Amniotic epithelial cell (primary cell): ENCODE results near the gene ACTR8.

Source experiments
- DNase-seq: peaks from one replicate; pipeline ENCODE4 v3.0.0-alpha.2; 2010; ENCODE audit warnings: low read depth

Gene ACTR8

DNA sequence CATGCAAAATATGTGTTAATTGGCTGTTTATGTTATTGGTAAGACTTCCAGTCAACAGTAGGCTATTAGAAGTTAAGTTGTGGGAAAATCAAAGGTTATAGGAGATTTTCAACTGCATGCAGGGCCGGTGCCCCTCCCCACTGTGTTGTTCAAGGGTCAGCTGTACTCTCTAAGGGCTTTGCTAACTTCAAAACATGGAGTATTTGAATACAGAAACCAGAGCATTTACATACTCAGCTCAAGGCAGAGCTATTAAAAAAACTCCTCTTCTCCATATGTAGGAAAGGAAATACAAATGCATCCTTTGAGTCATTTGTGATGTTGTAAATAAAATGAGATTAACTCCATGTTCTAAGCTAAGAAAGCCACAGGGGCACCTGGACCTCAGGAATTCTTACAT lies 18.8 kb downstream of the ACTR8 start:
- DNase-seq = no peak

DNA sequence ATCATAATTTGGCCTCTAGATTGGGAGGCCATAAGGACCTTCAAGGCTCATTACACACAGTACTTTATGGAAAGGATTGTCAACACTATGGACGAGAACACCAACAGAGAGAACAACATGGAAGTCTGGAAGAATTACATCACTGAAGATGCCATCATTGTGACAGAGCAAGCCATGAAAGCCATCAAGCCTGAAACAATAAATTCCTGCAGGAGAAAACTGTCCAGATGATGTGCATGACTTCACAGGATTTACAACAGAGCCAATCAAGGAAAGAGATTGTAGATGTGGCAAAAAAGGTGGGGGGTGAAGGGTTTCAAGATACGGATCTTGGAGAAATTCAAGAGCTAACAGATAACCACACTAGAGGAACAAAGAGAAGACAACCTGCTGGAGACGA lies 19.7 kb downstream of the ACTR8 start:
- DNase-seq = no peak

GRCh38 chr3:53860196-53860595 lies 21.8 kb downstream of the ACTR8 start:
- DNase-seq = no peak

- DNase-seq = no peak
These were observed 22.8 kb downstream of the ACTR8 start for GRCh38 chr3:53859178-53859577.

- DNase-seq = no peak
These were observed 23.7 kb downstream of the ACTR8 start for GRCh38 chr3:53858096-53858741.

- DNase-seq = no peak
These were observed 25.0 kb downstream of the ACTR8 start for GRCh38 chr3:53856964-53857363.

GRCh38 chr3:53850895-53851294 lies 31.1 kb downstream of the ACTR8 start:
- peak; percentile 54 for DNase-seq

- DNase-seq = no peak
These were observed 32.0 kb downstream of the ACTR8 start for GRCh38 chr3:53849916-53850315.

DNA sequence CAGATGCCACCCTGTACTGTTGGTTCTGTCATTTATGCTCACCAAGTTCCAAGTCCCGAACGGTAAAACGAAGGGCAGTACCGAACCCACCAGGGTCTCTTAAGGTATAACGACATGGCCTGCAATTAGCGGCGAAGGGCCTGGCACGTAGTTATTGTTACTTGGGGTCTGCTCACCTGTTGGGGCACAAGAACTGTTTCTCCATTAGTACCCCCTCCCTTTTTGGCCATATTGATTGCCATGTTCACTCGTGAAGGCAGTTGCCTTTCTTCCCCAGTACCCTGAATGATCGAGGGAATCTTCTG lies 35.1 kb downstream of the ACTR8 start:
- DNase-seq = no peak

DNA sequence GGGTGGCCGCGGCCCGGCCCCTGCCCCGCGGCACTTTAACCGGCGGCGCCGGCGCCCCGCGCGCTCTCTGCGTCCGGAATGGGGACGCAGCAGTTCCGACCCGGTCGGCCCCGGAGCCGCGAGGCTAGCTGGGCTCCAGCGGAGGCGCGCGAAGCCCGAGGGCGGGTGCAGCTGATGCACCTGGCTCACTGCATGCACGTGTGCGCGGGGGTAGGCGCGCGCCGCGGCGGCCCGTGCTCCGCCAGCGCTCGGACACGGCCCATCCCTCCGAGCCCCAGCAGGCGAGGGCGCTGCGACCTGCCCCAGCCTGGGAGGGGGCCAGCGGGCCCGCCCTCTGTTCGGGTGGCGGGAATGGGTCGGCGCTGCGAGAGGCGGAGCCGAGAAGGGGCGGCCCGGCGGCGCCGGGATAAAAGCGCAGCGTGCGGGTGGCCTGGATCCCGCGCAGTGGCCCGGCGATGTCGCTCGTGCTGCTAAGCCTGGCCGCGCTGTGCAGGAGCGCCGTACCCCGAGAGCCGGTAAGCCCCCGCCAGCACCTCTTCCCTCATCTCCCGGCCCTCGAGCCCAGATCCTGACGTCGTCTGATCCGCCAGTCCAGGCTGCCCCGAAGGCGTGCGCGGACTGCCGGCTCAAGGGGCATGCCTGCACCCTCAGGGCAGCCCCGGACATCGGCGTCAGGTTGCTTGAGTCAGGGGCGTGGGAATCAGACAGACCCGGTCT lies 35.7 kb downstream of the ACTR8 start, which contains the start of the genes CHDH and IL17RB:
Gene CHDH (minus strand): TSS at position 286 of the 717 bp plus-strand sequence. CDS start 22,411 bp downstream, outside the sequence.
Gene IL17RB (plus strand): TSS at position 435 of the 717 bp plus-strand sequence. CDS start 21 bp downstream, at position 456.
- no peak for DNase-seq

GRCh38 chr3:53845881-53846133 lies 36.1 kb downstream of the ACTR8 start:
- no peak for DNase-seq

GRCh38 chr3:53845103-53845880 lies 36.7 kb downstream of the ACTR8 start:
- peak; percentile 6 for DNase-seq

GRCh38 chr3:53844262-53845102 lies 37.5 kb downstream of the ACTR8 start:
- no peak for DNase-seq

DNA sequence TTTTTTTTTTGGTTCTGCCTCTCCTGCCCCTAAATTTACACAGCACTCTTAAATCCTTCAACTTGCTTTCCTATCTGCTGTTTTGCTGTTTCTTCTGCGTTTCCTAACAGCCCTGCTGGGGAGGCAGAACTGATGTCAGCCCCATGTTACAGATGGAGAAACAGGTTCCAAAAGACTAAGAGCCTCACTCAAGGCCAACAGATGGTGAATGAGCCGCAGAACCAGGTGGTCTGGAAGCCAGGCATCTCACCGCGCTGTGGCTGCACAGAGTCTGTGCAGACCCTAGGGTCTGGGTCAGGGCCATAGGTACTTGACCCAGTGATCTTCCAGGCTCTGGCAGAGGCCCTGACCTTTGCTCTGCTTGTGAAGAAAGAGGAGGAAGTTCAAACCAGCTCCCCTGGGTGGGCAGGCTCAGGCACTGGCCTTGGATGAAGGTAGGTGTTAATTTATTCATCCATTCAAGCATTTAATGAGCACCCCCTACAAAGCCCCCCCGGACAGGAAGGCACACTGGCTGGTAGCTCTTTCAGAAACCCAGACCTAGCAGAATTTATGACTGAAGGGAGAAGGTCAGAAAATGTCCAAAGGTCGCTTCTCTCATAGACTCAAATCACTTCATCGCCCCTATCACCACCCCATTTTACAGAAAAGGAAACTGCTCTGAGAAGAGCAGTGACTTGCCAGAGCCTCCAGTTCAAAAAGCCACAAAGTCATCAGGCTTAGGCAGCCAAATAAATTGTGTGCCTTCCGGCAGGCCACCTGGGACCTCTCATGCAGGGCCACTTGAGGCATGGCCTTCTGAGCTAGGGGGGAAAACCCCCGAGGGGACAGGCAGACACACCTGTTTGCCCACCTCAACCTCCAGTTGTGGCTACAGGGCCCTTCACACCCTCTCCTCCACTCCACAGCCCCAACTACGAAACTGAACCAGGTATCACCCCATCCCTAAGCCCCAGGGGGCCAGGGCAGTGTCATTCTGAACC lies 38.5 kb downstream of the ACTR8 start:
- no peak for DNase-seq

DNA sequence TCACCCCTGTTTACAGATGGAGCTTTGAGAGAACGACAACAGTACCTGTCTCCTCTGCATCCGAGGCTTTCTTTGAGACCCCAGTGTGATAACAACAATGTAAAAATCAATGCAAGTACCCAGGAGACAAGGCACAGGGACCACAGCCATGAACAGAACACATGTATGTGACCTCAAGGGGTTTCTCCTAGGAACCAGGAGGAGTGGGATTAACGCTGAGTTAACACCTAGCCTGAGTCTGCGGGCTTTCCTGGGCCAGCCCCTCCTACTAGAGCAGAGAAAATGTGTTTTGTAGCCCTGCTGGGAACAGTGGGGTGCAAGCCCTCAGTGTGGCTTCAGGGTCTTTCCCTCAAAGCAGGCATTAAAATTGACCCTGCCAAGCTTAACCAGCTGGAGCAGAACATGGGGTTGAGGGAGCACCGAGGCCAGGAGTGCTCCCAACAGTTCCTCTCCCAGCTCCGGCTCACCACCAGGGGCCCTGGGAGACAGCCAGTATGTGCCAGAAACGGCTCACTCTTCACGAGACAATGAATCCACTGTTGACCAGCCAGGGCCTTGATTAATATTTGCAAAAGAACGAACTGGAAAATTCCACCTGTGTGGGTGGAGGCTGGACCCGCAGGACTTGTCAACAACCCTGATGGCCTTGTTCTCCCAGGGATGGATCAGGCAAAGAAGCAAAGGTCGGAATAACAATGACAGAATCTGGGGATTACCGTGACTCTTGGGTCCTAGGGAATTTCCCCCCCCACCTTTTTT lies 39.3 kb downstream of the ACTR8 start:
- DNase-seq = no peak

- no peak for DNase-seq
These were observed 40.7 kb downstream of the ACTR8 start for GRCh38 chr3:53841296-53841695.

DNA sequence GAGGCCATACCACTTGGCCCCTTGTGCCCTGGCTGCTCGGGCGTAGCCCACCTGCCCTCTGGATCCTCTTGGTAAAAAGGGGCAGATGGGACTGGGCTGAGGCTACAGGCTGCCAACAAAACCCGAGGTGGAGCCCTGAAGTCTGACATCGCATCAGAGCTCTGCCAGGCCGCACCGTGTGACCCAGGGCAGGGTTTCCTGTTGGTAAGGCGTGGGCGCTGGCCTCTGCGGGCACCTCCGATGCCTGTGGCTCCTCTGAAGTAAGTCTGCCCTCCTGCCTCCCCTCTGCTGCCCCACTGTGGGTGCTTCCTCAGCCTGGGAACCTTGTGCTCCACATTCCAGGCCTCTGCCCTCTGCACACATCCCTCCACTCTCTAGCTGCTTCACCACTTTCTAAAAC lies 44.6 kb downstream of the ACTR8 start:
- no peak for DNase-seq

DNA sequence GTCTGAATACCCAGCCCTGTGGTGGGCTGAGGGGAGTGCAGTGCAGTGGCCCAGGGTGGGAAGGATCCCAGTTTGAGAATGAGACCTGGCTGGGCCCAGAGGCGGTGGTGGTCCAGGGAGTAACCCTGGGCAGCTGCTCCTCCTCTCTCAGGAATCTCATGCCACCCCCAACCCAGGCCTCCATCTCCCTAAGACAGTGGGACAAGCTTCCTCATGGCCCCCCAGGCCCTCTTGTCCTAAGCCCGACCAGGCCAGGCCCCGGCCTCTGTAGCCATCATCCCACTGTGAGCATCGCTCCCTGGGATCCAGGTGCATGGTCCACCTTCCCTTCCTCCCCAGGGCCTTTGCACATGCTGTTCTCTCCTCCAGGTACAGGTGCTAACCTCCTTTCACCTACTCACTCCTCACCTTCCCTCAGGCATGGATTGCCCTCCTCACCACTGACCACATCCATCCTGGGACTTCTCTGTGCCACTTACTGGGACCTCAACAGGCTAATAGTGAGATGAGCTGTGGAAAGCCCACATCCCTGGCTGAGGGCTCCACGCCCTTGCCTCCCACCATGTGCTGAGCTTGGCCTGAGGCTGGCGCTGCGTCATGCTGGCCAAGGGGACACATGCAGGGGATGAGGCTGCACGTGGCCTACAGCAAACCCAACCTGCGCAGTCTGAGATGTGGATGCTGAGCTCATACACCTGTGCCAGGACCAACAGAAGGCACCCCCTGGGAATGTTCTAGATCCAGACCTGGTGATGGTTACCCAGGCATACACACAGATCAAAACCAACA lies 45.7 kb downstream of the ACTR8 start:
- no peak for DNase-seq

GRCh38 chr3:53835257-53835656 lies 46.7 kb downstream of the ACTR8 start:
- no peak for DNase-seq
